SJSA1 (cell line): Measurements from ENCODE around the gene SGSH. TPM values are rescaled to one million over a fixed set of nuclear protein-coding genes. Genes with fewer than 3 reads are reported as not detected.
"Not testable (repeated sequence)": the region's sequence is repeated elsewhere in the genome, so short reads cannot be mapped to it uniquely, and the experiment has no call there.

Experiments used
- DNase-seq, 2 experiments: peaks; one replicate each; pipeline ENCODE4 v3.0.0-alpha.2; 2015 to 2020; ENCODE audit warnings: low spot score in 2 of 2, low read depth in 1 of 2
- H3K27ac ChIP-seq: fragments of 250-450 bp; sonication (Bioruptor Pico); 2 replicates; pipeline ENCODE4 v1.5.1; 2020; ENCODE audit warnings: mild to moderate bottlenecking, moderate library complexity
- H3K27me3 ChIP-seq: fragments of 250-450 bp; sonication (Bioruptor Pico); replicated peaks from 2 replicates; pipeline ENCODE4 v1.5.1; 2020; ENCODE audit warnings: mild to moderate bottlenecking, moderate library complexity
- H3K36me3 ChIP-seq: fragments of 250-450 bp; sonication (Bioruptor Pico); 2 replicates; pipeline ENCODE4 v1.5.1; 2020; ENCODE audit warnings: mild to moderate bottlenecking
- H3K4me1 ChIP-seq: fragments of 250-450 bp; sonication (Bioruptor Pico); replicated peaks from 2 replicates; pipeline ENCODE4 v1.6.1; 2021; ENCODE audit warnings: mild to moderate bottlenecking
- H3K4me3 ChIP-seq: fragments of 250-450 bp; sonication (Bioruptor Pico); 2 replicates; pipeline ENCODE4 v1.5.1; 2020; ENCODE audit warnings: mild to moderate bottlenecking
- H3K9me3 ChIP-seq: fragments of 250-450 bp; sonication (Bioruptor Pico); replicated peaks from 2 replicates; pipeline ENCODE4 v1.5.1; 2020; ENCODE audit warnings: mild to moderate bottlenecking
- total RNA-seq: library from RNA; depleted of rRNA; stranded (reverse); fragments of >200 nt; shearing (Covaris generic); gene quantifications from 2 replicates; pipeline ENCODE4 v1.2.3, GENCODE V29; 2014

Gene SGSH
- total RNA-seq, 1 experiment from 2014 or later, result 18.6 TPM

GRCh38 chr17:80204626-80205468 is 15.3 kb downstream of the SGSH start:
- Histone ChIP-seq H3K4me3 (no peak overlapping the region), H3K9me3 (no peaks in the 10 kb centered on the region), H3K27me3 (no peaks in the 10 kb centered on the region), H3K36me3 (peaks cover 27% of the 10 kb centered on the region), H3K4me1 (no peaks in the 10 kb centered on the region), H3K27ac (no peak overlapping the region)
- DNase-seq, result no peak

- H3K9me3 ChIP-seq, result no peaks in the 10 kb centered on the region
- no peak for DNase-seq
- no peak overlapping the region for H3K4me3 ChIP-seq
- H3K27me3 ChIP-seq, result no peaks in the 10 kb centered on the region
- no peaks in the 10 kb centered on the region for H3K4me1 ChIP-seq
- peaks cover 17% of the 10 kb centered on the region for H3K36me3 ChIP-seq
- no peak overlapping the region for H3K27ac ChIP-seq
Measured at GRCh38 chr17:80203471-80203963, 16.6 kb downstream of the SGSH start.

GRCh38 chr17:80202197-80202596 is 17.9 kb downstream of the SGSH start:
- Histone ChIP-seq H3K9me3 (no peaks in the 10 kb centered on the region), H3K27ac (no peak overlapping the region), H3K4me1 (no peaks in the 10 kb centered on the region), H3K27me3 (no peaks in the 10 kb centered on the region), H3K36me3 (peaks cover 6% of the 10 kb centered on the region; the same call in 1 of the 2 replicates), H3K4me3 (no peak overlapping the region)
- DNase-seq, result no peak

- DNase-seq, result no peak
- H3K27me3 ChIP-seq, result no peaks in the 10 kb centered on the region
- no peaks in the 10 kb centered on the region for H3K36me3 ChIP-seq
- H3K9me3 ChIP-seq, result no peaks in the 10 kb centered on the region
- no peak overlapping the region for H3K27ac ChIP-seq
- H3K4me3 ChIP-seq, result no peak overlapping the region
- no peaks in the 10 kb centered on the region for H3K4me1 ChIP-seq
Measured at GRCh38 chr17:80201446-80201845, 18.7 kb downstream of the SGSH start.

- not testable (repeated sequence) for H3K4me1 ChIP-seq, DNase-seq, H3K9me3 ChIP-seq, H3K27ac ChIP-seq, H3K36me3 ChIP-seq, H3K27me3 ChIP-seq, H3K4me3 ChIP-seq
Measured at GRCh38 chr17:80199295-80199694, 20.8 kb downstream of the SGSH start.

GRCh38 chr17:80198144-80198661 is 21.9 kb downstream of the SGSH start:
- Histone ChIP-seq H3K36me3 (no peaks in the 10 kb centered on the region), H3K27me3 (no peaks in the 10 kb centered on the region), H3K9me3 (peaks cover 6% of the 10 kb centered on the region; the same call in 1 of the 2 replicates), H3K4me1 (no peaks in the 10 kb centered on the region), H3K27ac (no peak overlapping the region), H3K4me3 (no peak overlapping the region)
- no peak for DNase-seq

- no peaks in the 10 kb centered on the region for H3K27me3 ChIP-seq
- peaks cover 6% of the 10 kb centered on the region; the same call in 1 of the 2 replicates for H3K9me3 ChIP-seq
- no peak for DNase-seq
- no peaks in the 10 kb centered on the region for H3K36me3 ChIP-seq
- H3K4me3 ChIP-seq, result no peak overlapping the region
- no peak overlapping the region for H3K27ac ChIP-seq
- H3K4me1 ChIP-seq, result no peaks in the 10 kb centered on the region
Measured at GRCh38 chr17:80196652-80197051, 23.5 kb downstream of the SGSH start.

- Histone ChIP-seq H3K27me3 (no peaks in the 10 kb centered on the region), H3K9me3 (peaks cover 6% of the 10 kb centered on the region; the same call in 1 of the 2 replicates), H3K4me1 (no peaks in the 10 kb centered on the region), H3K36me3 (no peaks in the 10 kb centered on the region), H3K27ac (no peak overlapping the region), H3K4me3 (no peak overlapping the region)
- DNase-seq, result peak in 1 of 2 experiments; percentile 56
Measured at GRCh38 chr17:80195671-80196529, 24.2 kb downstream of the SGSH start.

GRCh38 chr17:80195141-80195540 is 25.0 kb downstream of the SGSH start:
- no peaks in the 10 kb centered on the region for H3K27me3 ChIP-seq

GRCh38 chr17:80191865-80192661 is 28.1 kb downstream of the SGSH start:
- Histone ChIP-seq H3K27ac (no peak overlapping the region), H3K9me3 (peaks cover 6% of the 10 kb centered on the region; the same call in 1 of the 2 replicates), H3K36me3 (no peaks in the 10 kb centered on the region), H3K4me3 (no peak overlapping the region), H3K4me1 (peaks cover 8% of the 10 kb centered on the region), H3K27me3 (no peaks in the 10 kb centered on the region)
- DNase-seq, result no peak

More at GRCh38 chr17:80195141-80195540, 25.0 kb downstream of the SGSH start:
- Histone ChIP-seq H3K9me3 (peaks cover 6% of the 10 kb centered on the region; the same call in 1 of the 2 replicates), H3K4me1 (no peaks in the 10 kb centered on the region), H3K36me3 (no peaks in the 10 kb centered on the region), H3K27ac (no peak overlapping the region), H3K4me3 (no peak overlapping the region)
- DNase-seq, result no peak

GRCh38 chr17:80191192-80191591 is 28.9 kb downstream of the SGSH start:
- Histone ChIP-seq H3K9me3 (peaks cover 6% of the 10 kb centered on the region; the same call in 1 of the 2 replicates), H3K4me1 (peaks cover 12% of the 10 kb centered on the region), H3K27ac (no peak overlapping the region), H3K27me3 (no peaks in the 10 kb centered on the region), H3K36me3 (no peaks in the 10 kb centered on the region), H3K4me3 (no peak overlapping the region)
- no peak for DNase-seq

- DNase-seq, result no peak
- H3K27ac ChIP-seq, result no peak overlapping the region
- H3K27me3 ChIP-seq, result no peaks in the 10 kb centered on the region
- peaks cover 12% of the 10 kb centered on the region for H3K4me1 ChIP-seq
- no peak overlapping the region for H3K4me3 ChIP-seq
- peaks cover 6% of the 10 kb centered on the region; the same call in 1 of the 2 replicates for H3K9me3 ChIP-seq
- H3K36me3 ChIP-seq, result no peaks in the 10 kb centered on the region
Measured at GRCh38 chr17:80190716-80191115, 29.4 kb downstream of the SGSH start.

- DNase-seq, result no peak
- Histone ChIP-seq H3K27ac (no peak overlapping the region), H3K4me3 (no peak overlapping the region), H3K27me3 (no peaks in the 10 kb centered on the region), H3K9me3 (0 out of 2 replicates have a peak, but pooled peaks cover 6% of the 10 kb centered on the region), H3K4me1 (peaks cover 12% of the 10 kb centered on the region), H3K36me3 (no peaks in the 10 kb centered on the region)
Measured at GRCh38 chr17:80189611-80190010, 30.5 kb downstream of the SGSH start.
